Breast epithelium (tissue), 3 donors: Measurements from ENCODE around the gene MYH6.

ENCODE experiments used
- CTCF ChIP-seq, 3 donors: fragments of 450-650 bp; IDR thresholded peaks; one replicate each; pipeline ENCODE4 v1.5.1; 2016 to 2017; ENCODE audit warnings: antibody characterized with exemption in 3 of 3, mild to moderate bottlenecking in 3 of 3, moderate library complexity in 3 of 3
- POLR2A ChIP-seq: fragments of 450-650 bp; IDR thresholded peaks from one replicate; pipeline ENCODE4 v1.6.1; 2016; ENCODE audit warnings: antibody characterized with exemption, mild to moderate bottlenecking, moderate library complexity
- POLR2AphosphoS5 ChIP-seq, 3 donors: sonication (generic); formaldehyde crosslinking; IDR thresholded peaks; one replicate each; pipeline ENCODE4 v1.6.1; 2017; ENCODE audit warnings: antibody characterized with exemption in 3 of 3

GRCh38 chr14:23437133-23438100 is 29.3 kb upstream of the MYH6 start:
- TF ChIP-seq CTCF (IDR thresholded peaks at IDR 0.05) (no peak), POLR2A (no peak), POLR2AphosphoS5 (IDR thresholded peaks at IDR 0.05) (no peak)
